GM12891 (cell line): ENCODE results near the gene PRDM2.

ENCODE experiments used
- POLR2A ChIP-seq: IDR thresholded peaks from 2 replicates; pipeline ENCODE4 v1.6.1; 2011; ENCODE audit warnings: low read depth, low read length, control low read depth
- POLR2AphosphoS5 ChIP-seq: IDR thresholded peaks from 2 replicates; pipeline ENCODE4 v1.6.1; 2011; ENCODE audit warnings: low read depth, low read length, control low read depth

DNA sequence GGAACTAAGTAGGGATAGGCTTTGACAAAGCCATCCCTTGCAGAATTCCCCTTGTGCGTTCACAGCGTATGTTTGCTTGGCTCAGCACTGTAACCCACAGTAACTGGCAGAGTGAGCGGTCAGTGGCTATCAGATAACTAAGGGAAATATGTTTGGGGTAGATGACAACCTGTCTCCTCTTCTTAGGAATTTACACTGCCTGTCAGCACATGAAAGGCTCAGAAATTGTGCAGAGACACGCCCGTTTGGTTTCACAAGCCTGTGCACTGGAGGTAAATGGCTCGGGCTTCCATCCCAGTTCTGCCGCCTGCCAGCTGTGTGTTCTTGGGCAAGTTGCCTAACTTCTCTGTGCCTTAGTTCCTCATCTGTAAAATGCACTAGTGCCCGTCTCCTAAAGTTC, 101.2 kb downstream of the PRDM2 start:
- TF ChIP-seq POLR2AphosphoS5 (no peak), POLR2A (no peak)
